Erythroblast (primary cell): Measurements from ENCODE around the gene ATP6V1B1.

ENCODE experiments used
- GATA1 ChIP-seq: IDR thresholded peaks from 2 replicates; pipeline ENCODE4 v1.6.1; 2011; ENCODE audit warnings: low read depth, mild to moderate bottlenecking, control low read depth, low read length, moderate library complexity
- POLR2A ChIP-seq: IDR thresholded peaks from 2 replicates; pipeline ENCODE4 v1.6.1; 2011; ENCODE audit warnings: mild to moderate bottlenecking, low read length

GRCh38 chr2:70942396-70943204 lies 6.9 kb downstream of the ATP6V1B1 start:
- TF ChIP-seq POLR2A: no peak
- TF ChIP-seq GATA1: no peak
